AG09309 (cell line): Measurements from ENCODE around the gene KCNT1.

Source experiments
- DNase-seq: peaks from one replicate; pipeline ENCODE4 v3.0.0-alpha.2; 2010; ENCODE audit warnings: low read depth
- H3K4me3 ChIP-seq: 2 replicates; pipeline ENCODE4 v1.5.1; 2011; ENCODE audit warnings: mild to moderate bottlenecking, low read depth, low read length, moderate library complexity; ENCODE audit not compliant: control insufficient read depth
- CTCF ChIP-seq: IDR thresholded peaks from 2 replicates; pipeline ENCODE4 v1.5.1; 2011; ENCODE audit warnings: mild to moderate bottlenecking, low read depth, low read length, inconsistent platforms; ENCODE audit not compliant: insufficient read depth, control insufficient read depth; ENCODE audit errors: missing control alignments

KCNT1 gene

GRCh38 chr9:135701959-135702721 is at the start of gene KCNT1:
KCNT1 (plus strand) TSS chr9:135702185; CDS start chr9:135702259, 74 bp downstream.
- DNase-seq, result no peak
- no peak within 1 kb of the TSS for H3K4me3 ChIP-seq
- peak; percentile 49 for TF ChIP-seq CTCF

DNA sequence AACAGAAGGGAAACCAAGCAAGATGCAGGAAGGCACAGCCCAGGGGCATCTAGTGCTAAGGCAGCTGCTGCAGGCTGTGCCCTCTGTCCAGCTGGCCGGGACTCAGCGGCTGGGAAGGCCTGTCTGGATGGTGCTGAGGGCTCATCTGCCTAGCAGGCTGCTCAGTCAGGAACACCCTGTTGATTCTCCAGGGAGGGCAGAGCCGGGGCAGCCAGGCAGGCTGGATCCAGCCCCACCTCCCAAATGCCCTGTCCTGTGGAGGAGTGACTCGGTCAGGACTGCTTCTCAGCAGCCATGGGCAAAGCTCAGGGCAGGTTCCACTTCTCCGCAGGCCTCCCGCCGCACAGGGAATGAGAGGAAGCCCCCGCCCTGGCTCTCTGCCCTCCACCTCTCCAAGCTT is 46.7 kb upstream of the KCNT1 start:
- no peak overlapping the region for H3K4me3 ChIP-seq
- no peak for DNase-seq
- TF ChIP-seq CTCF, result no peak

GRCh38 chr9:135657416-135657815 is 44.6 kb upstream of the KCNT1 start:
- no peak overlapping the region for H3K4me3 ChIP-seq
- no peak for DNase-seq
- TF ChIP-seq CTCF, result no peak

- H3K4me3 ChIP-seq, result no peak overlapping the region
- no peak for TF ChIP-seq CTCF
- DNase-seq, result no peak
Observed at GRCh38 chr9:135659252-135659651, 42.7 kb upstream of the KCNT1 start.

- no peak for DNase-seq
- TF ChIP-seq CTCF, result no peak
- H3K4me3 ChIP-seq, result no peak overlapping the region
Observed at GRCh38 chr9:135660407-135660806, 41.6 kb upstream of the KCNT1 start.

DNA sequence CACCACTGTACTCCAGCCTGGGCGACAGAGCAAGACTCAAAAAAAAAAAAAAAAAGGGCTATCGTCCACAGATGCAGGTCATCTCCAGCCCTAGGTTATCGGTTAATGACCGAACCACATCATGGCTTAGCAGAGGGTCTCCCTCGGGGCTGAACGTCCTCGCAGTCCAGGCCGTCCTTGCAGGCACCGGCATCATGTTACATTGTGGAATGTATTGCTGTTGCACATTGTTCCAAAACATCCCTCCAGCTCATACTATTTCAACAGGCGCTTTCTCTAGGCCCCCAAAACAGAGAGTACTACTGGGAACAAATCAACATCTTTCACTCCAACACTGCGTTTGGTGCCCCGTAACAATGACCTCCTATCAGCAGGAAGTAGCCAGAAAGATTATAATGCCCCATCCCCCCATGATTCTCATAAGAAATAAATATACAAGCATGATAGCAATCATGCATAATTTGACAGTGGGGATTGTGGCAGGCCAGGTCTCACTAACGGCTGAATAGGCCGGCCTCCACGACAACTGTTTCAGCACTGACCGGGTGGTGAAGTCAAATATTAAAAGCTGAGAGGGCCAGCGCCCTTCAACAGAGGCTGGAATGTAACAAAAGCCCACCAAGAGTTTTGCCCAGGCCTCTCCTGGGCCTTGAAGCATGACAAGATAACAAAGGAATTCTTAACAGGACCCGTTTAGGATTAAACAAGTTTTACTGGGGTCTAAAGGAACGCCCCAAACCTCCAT is 40.0 kb upstream of the KCNT1 start:
- H3K4me3 ChIP-seq, result no peak overlapping the region
- no peak for DNase-seq
- no peak for TF ChIP-seq CTCF
